Trophoblast cell (in vitro differentiated cells and primary cell): ENCODE results near the gene CTIF.

ENCODE experiments used
- DNase-seq, 2 donors: peaks; one replicate each; pipeline ENCODE4 v3.0.0-alpha.2; 2016
- H2AFZ ChIP-seq: 2 replicates; pipeline ENCODE4 v1.6.1; 2013; ENCODE audit warnings: low read length, moderate library complexity, mild to moderate bottlenecking; ENCODE audit not compliant: insufficient read depth, poor library complexity
- H2AK5ac ChIP-seq: 2 replicates; pipeline ENCODE4 v1.6.1; 2013; ENCODE audit warnings: mild to moderate bottlenecking, low read length
- H2BK120ac ChIP-seq: 2 replicates; pipeline ENCODE4 v1.6.1; 2013; ENCODE audit warnings: low read length, mild to moderate bottlenecking, moderate library complexity; ENCODE audit not compliant: insufficient read depth, poor library complexity
- H2BK12ac ChIP-seq: 2 replicates; pipeline ENCODE4 v1.6.1; 2013; ENCODE audit warnings: mild to moderate bottlenecking, low read length, moderate library complexity
- H2BK5ac ChIP-seq: 2 replicates; pipeline ENCODE4 v1.6.1; 2013; ENCODE audit warnings: low read length, low read depth, moderate library complexity, mild to moderate bottlenecking; ENCODE audit not compliant: poor library complexity
- H3K14ac ChIP-seq: 2 replicates; pipeline ENCODE4 v1.6.1; 2013; ENCODE audit warnings: mild to moderate bottlenecking, low read length
- H3K18ac ChIP-seq: 2 replicates; pipeline ENCODE4 v1.6.1; 2013; ENCODE audit warnings: mild to moderate bottlenecking, low read length
- H3K23ac ChIP-seq: 2 replicates; pipeline ENCODE4 v1.6.1; 2013; ENCODE audit warnings: low read length
- H3K27ac ChIP-seq: 2 replicates; pipeline ENCODE4 v1.5.1; 2013; ENCODE audit warnings: low read depth, mild to moderate bottlenecking, inconsistent platforms, low read length, moderate library complexity
- H3K27me3 ChIP-seq: 2 replicates; pipeline ENCODE4 v1.6.1; 2013; ENCODE audit warnings: inconsistent platforms, mild to moderate bottlenecking, low read length, moderate library complexity; ENCODE audit not compliant: insufficient read depth
- H3K36me3 ChIP-seq, 2 experiments: 1 replicate in 1 of 2; 2 replicates in 1 of 2; pipeline ENCODE4 v1.6.1; 2013; ENCODE audit warnings: low read length in 2 of 2, mild to moderate bottlenecking in 2 of 2, moderate library complexity in 1 of 2; ENCODE audit not compliant: insufficient read depth in 2 of 2, control insufficient read depth in 1 of 2
- H3K4ac ChIP-seq: 2 replicates; pipeline ENCODE4 v1.6.1; 2013; ENCODE audit warnings: low read depth, mild to moderate bottlenecking, low read length, moderate library complexity
- H3K4me1 ChIP-seq, 2 experiments: 1 replicate in 1 of 2; 2 replicates in 1 of 2; pipeline ENCODE4 v1.6.1; 2013; ENCODE audit warnings: low read length in 2 of 2, mild to moderate bottlenecking in 2 of 2, moderate library complexity in 1 of 2; ENCODE audit not compliant: insufficient read depth in 2 of 2, control insufficient read depth in 1 of 2
- H3K4me2 ChIP-seq: 2 replicates; pipeline ENCODE4 v1.6.1; 2013; ENCODE audit warnings: inconsistent platforms, mild to moderate bottlenecking, low read length, moderate library complexity
- H3K4me3 ChIP-seq: 2 replicates; pipeline ENCODE4 v1.5.1; 2013; ENCODE audit warnings: mild to moderate bottlenecking, low read depth, low read length, inconsistent platforms
- H3K79me1 ChIP-seq: one replicate; pipeline ENCODE4 v1.6.1; 2013; ENCODE audit warnings: low read length
- H3K79me2 ChIP-seq: 2 replicates; pipeline ENCODE4 v1.6.1; 2013; ENCODE audit warnings: low read length, mild to moderate bottlenecking; ENCODE audit not compliant: control insufficient read depth, insufficient read depth, poor library complexity
- H3K9ac ChIP-seq: 2 replicates; pipeline ENCODE4 v1.6.1; 2013; ENCODE audit warnings: mild to moderate bottlenecking, low read length
- H3K9me3 ChIP-seq: 2 replicates; pipeline ENCODE4 v1.6.1; 2013; ENCODE audit warnings: low read depth, mild to moderate bottlenecking, control low read depth, inconsistent platforms, low read length; ENCODE audit not compliant: insufficient read depth
- H4K12ac ChIP-seq: 2 replicates; pipeline ENCODE4 v1.6.1; 2013; ENCODE audit warnings: low read depth, mild to moderate bottlenecking, low read length, moderate library complexity
- H4K8ac ChIP-seq: 2 replicates; pipeline ENCODE4 v1.6.1; 2013; ENCODE audit warnings: low read depth, mild to moderate bottlenecking, low read length, moderate library complexity
- H4K91ac ChIP-seq: one replicate; pipeline ENCODE4 v1.6.1; 2013; ENCODE audit warnings: low read depth, mild to moderate bottlenecking, low read length, moderate library complexity
- WGBS: extraction: QIAGEN DNeasy Blood & Tissue Kit; methylation state at CpG from one replicate; pipeline ENCODE4 v1.1.7; 2013; ENCODE audit warnings: missing lambda C conversion rate; ENCODE audit not compliant: insufficient read length, insufficient coverage; ENCODE audit errors: extremely low coverage; 5-methylcytosine and 5-hydroxymethylcytosine counted together

The CTIF gene

DNA sequence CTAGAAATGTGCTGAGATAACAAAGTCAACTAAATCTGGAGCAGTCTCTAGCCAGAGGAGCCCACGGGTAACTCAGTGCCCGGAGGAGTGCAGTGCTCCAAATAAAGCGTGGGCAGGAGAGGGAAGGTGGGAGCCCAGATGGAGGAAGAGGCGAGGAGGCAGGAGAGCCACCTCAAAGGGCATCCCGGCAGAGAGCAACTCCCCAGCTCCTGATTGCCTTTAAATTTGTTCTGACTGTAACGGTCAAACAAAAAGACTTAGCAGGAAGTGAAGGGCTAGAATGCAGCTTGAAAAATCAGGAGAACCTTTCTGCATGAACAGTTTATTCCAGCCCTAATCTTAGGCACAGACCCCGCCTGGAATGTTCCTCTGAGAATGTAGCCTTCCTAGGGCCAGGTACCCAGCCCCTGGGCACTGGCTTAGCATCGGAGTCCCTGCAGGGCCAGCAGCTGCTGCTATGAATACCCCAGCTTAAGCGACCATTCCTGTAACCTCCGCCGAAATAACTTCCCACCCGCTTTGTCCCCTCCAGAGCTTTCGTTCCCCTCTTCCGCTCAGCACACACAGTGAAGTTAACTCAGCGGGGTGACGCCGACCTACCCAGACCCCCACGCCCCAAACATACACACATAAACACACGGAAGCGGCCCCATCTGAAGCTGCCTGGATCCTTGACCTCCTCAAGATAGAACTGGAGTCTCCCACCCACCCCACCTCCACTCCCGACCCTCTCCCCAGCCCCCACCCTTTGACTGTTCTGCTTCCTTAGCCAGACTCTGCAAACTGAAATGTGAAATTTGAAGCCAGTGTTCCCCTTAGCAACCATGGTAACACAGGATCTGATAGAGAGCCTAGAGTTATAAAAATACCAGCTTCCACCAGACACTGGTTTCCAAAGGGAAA, 288.7 kb downstream of the CTIF start:
- Histone ChIP-seq H2BK5ac (peak overlapping the region; percentile 94), H3K23ac (no peak overlapping the region), H4K12ac (peak overlapping the region; percentile 71), H3K4me1 (peaks cover 53 to 54% of the 10 kb centered on the region in 2 experiments), H3K9ac (no peak overlapping the region), H2BK12ac (peak overlapping the region; percentile 97), H3K27ac (peak overlapping the region; percentile 93), H3K79me1 (peaks cover 51% of the 10 kb centered on the region), H3K4me2 (peak overlapping the region; percentile 47), H4K91ac (peak overlapping the region; percentile 98), H3K14ac (peak overlapping the region; percentile 91), H4K8ac (peak overlapping the region; percentile 82), H3K27me3 (no peaks in the 10 kb centered on the region), H2AK5ac (peak overlapping the region; percentile 81), H2AFZ (peak overlapping the region; percentile 47), H3K18ac (peak overlapping the region; percentile 83), H3K36me3 (no peaks in the 10 kb centered on the region), H3K4ac (peak overlapping the region; percentile 56), H3K79me2 (peaks cover 10% of the 10 kb centered on the region), H3K4me3 (no peak overlapping the region), H3K9me3 (no peaks in the 10 kb centered on the region), H2BK120ac (peak overlapping the region; percentile 93)
- no peak for DNase-seq
- WGBS = no CpG with 5 or more reads among the region's 21 CpGs

DNA sequence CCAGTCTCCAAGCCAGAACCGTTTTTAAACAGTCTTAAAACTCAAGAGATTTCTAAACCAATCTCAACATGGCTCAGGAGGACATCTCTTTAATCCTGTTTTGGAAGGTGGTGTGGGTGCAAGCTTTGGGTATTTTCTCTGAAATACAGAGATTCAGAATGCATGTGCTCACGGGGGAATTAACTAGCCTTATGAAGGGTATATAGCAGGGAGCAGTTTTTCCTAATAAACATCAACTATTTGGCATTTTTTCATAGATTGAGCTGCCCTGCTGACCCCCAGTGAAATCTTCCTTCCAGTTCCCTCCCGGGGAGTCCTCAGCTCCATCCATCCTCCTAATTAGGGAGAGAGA, 289.3 kb downstream of the CTIF start:
- Histone ChIP-seq H3K23ac (no peak overlapping the region), H3K18ac (no peak overlapping the region), H2AFZ (no peak overlapping the region), H2BK5ac (peak overlapping the region; percentile 92), H2BK12ac (peak overlapping the region; percentile 98), H4K91ac (peak overlapping the region; percentile 97), H3K79me2 (peaks cover 10% of the 10 kb centered on the region), H3K4me1 (peaks cover 57 to 59% of the 10 kb centered on the region in 2 experiments), H3K9ac (no peak overlapping the region), H3K79me1 (peaks cover 57% of the 10 kb centered on the region), H4K8ac (peak overlapping the region; percentile 52), H3K27me3 (no peaks in the 10 kb centered on the region), H3K4me3 (no peak overlapping the region), H3K9me3 (no peaks in the 10 kb centered on the region), H4K12ac (no peak overlapping the region), H3K4ac (peak overlapping the region; percentile 42), H3K27ac (peak overlapping the region; percentile 93), H3K14ac (peak overlapping the region; percentile 93), H2AK5ac (peak overlapping the region; percentile 44), H3K4me2 (peak overlapping the region; percentile 47), H2BK120ac (peak overlapping the region; percentile 97), H3K36me3 (no peaks in the 10 kb centered on the region)
- no peak for DNase-seq
- WGBS = no CpG with 5 or more reads among the region's 3 CpGs

- Histone ChIP-seq H3K9me3 (no peaks in the 10 kb centered on the region), H3K4me1 (peaks cover 62 to 64% of the 10 kb centered on the region in 2 experiments), H3K79me1 (peaks cover 64% of the 10 kb centered on the region), H3K9ac (no peak overlapping the region), H2BK12ac (peak overlapping the region; percentile 98), H3K4ac (peak overlapping the region; percentile 73), H3K18ac (peak overlapping the region; percentile 94), H3K4me3 (no peak overlapping the region), H3K27ac (peak overlapping the region; percentile 93), H3K14ac (peak overlapping the region; percentile 93), H2AK5ac (peak overlapping the region; percentile 92), H4K91ac (peak overlapping the region; percentile 97), H4K8ac (peak overlapping the region; percentile 85), H2BK5ac (peak overlapping the region; percentile 92), H3K36me3 (no peaks in the 10 kb centered on the region), H2BK120ac (peak overlapping the region; percentile 97), H3K79me2 (peaks cover 10% of the 10 kb centered on the region), H3K27me3 (no peaks in the 10 kb centered on the region), H3K4me2 (peak overlapping the region; percentile 47), H3K23ac (no peak overlapping the region), H2AFZ (no peak overlapping the region), H4K12ac (no peak overlapping the region)
- no CpG with 5 or more reads among the region's 15 CpGs for WGBS
- no peak for DNase-seq
These were observed 290.0 kb downstream of the CTIF start for GRCh38 chr18:48828691-48829442.

DNA sequence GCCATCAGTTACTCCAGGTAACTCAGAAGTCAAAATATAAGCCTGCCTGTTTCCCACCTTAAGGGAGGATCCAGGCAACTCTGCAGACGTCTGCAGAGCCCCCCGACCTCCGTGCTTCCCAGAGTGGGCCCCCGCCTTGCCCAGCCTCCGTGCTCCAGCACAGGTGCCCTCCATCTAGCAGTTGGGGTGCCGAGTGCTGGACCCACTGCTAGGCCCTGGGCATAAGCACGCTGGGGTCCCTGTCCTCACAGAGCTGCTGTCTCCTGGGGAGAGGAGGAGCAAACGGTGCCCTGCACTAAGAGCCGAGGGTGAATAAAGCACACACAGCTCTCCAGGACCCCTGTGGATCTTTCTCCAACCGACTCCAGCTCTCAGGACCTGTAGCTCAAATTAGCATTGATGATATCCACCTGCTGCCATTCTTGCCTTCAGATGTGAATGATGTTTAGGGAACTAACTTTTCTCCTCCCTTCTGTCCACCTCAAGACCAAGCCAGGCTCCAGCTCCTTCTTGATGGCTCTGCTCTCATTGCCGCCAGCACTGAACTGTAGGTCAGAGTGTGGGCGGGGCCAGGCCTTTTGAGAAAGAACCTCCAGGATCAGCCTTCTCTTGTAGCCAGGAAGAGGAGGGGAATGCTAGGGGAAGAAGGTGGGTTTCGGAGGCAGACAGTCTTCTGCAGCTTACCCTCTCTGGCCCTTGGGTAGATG, 290.8 kb downstream of the CTIF start:
- DNase-seq = no peak
- Histone ChIP-seq H3K36me3 (no peaks in the 10 kb centered on the region), H2BK120ac (peak overlapping the region; percentile 75), H4K12ac (no peak overlapping the region), H2AFZ (peak overlapping the region; percentile 23), H3K4me2 (no peak overlapping the region), H4K91ac (peak overlapping the region; percentile 91), H2BK5ac (peak overlapping the region; percentile 64), H3K27me3 (no peaks in the 10 kb centered on the region), H3K9me3 (no peaks in the 10 kb centered on the region), H3K79me1 (peaks cover 69% of the 10 kb centered on the region), H3K4me3 (no peak overlapping the region), H2BK12ac (peak overlapping the region; percentile 97), H3K4me1 (peaks cover 68 to 71% of the 10 kb centered on the region in 2 experiments), H4K8ac (no peak overlapping the region), H3K4ac (peak overlapping the region; percentile 68), H3K14ac (peak overlapping the region; percentile 91), H2AK5ac (peak overlapping the region; percentile 97), H3K23ac (no peak overlapping the region), H3K79me2 (peaks cover 10% of the 10 kb centered on the region), H3K27ac (peak overlapping the region; percentile 15), H3K18ac (peak overlapping the region; percentile 91), H3K9ac (no peak overlapping the region)
- no CpG with 5 or more reads among the region's 13 CpGs for WGBS
